GM10248 (cell line): Measurements from ENCODE around the gene COL16A1.

ENCODE experiments used
- CTCF ChIA-PET: fragments of 300-600 bp; sonication (Branson Sonifier 250); formaldehyde crosslinking; extraction: SDS; loops from one replicate; lab custom pipeline; 2021; ENCODE audit warnings: antibody characterized with exemption; lab: Yijun Ruan, JAX
- POLR2A ChIA-PET: fragments of 350-650 bp; sonication (Branson Sonifier 250); formaldehyde crosslinking; extraction: SDS; loops from one replicate; lab custom pipeline; 2020; ENCODE audit warnings: antibody characterized with exemption; lab: Yijun Ruan, JAX
- DNase-seq: peaks from one replicate; pipeline ENCODE4 v3.0.0; 2012; ENCODE audit errors: extremely low spot score
- TF ChIP-seq, protein P1 (sequence below): IDR thresholded peaks from 2 replicates; pipeline ENCODE4 v1.5.1; 2012; ENCODE audit warnings: mild to moderate bottlenecking, low read depth; ENCODE audit errors: extremely low read depth, missing control alignments, control extremely low read depth

Gene COL16A1

DNA sequence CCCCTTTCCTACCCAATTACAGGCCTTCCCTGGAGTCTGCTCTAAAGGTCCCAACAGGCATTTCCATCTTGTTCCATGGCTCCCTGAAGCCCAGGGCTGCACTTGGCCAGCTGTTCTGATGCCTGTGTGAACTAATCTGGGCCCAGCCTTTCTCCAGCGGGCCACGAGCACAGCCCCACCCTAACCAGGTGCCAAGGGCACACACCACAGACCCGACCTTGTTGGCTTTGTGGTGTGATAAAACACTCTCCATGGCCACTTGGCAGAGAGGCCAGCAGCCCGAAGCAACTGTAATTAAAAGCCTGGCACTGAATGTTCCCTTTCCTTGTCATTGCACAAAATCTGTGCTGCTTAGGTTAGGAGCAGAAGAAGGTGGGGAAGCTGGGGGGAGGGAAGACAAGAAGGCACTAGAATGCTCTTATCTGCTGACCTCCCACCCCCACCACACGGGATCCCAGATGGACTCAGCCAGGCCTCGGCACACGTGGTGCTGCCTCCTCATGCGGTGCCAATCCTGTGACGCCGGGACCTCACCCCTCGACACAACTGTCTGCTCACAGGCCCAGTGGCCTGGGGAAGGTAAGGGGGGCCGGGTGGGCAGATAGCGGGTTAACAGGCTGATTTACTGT lies 76.4 kb downstream of the COL16A1 start:
- TF ChIP-seq, protein P1, sequence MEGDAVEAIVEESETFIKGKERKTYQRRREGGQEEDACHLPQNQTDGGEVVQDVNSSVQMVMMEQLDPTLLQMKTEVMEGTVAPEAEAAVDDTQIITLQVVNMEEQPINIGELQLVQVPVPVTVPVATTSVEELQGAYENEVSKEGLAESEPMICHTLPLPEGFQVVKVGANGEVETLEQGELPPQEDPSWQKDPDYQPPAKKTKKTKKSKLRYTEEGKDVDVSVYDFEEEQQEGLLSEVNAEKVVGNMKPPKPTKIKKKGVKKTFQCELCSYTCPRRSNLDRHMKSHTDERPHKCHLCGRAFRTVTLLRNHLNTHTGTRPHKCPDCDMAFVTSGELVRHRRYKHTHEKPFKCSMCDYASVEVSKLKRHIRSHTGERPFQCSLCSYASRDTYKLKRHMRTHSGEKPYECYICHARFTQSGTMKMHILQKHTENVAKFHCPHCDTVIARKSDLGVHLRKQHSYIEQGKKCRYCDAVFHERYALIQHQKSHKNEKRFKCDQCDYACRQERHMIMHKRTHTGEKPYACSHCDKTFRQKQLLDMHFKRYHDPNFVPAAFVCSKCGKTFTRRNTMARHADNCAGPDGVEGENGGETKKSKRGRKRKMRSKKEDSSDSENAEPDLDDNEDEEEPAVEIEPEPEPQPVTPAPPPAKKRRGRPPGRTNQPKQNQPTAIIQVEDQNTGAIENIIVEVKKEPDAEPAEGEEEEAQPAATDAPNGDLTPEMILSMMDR, result no peak
- ChIA-PET POLR2A (no interaction called here), CTCF (interaction anchor here (1.0 to 8.6 kb wide), 3 partner anchors 10 to 57 kb away, joined by 3 to 52 read pairs (median 3); partner anchors contain the start of genes HCRTR1 and PEF1)
- DNase-seq, result no peak

DNA sequence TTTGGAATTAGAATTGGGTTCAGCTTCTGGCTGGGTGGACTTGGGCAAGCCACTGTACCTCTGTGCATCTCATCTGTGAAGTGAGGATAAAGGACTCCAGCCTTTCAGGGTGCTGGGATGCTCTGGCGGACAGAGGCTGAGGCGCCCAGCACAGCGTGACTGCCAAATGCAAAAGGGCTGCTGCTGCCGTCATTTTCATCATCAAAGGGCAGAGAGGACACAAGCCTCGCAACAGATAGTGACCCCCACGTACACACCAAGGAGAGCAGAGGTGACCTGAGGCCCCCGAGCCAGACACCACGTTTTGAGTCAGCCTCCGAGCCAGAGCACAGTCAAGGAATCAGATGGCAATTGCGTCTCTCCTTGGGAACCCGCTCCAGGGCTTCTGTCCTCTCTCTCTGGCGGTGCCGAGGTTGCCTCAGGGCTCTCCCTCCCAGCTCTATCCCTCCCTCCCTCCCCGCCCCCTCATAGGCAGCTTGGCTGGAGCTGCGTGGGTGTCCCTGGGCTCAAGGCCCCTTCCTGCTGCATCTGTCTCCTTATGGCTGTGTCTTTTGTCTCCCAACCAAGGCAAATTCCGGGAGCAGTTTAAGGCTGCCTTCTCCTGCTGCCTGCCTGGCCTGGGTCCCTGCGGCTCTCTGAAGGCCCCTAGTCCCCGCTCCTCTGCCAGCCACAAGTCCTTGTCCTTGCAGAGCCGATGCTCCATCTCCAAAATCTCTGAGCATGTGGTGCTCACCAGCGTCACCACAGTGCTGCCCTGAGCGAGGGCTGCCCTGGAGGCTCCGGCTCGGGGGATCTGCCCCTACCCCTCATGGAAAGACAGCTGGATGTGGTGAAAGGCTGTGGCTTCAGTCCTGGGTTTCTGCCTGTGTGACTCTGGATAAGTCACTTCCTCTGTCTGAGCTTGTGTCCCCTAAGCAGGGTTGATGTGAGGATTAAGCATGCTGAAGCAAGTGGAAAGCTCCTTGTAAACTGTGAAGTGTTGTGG lies 77.3 kb downstream of the COL16A1 start:
- no peak for DNase-seq
- TF ChIP-seq, protein P1, result no peak
- CTCF ChIA-PET, result interaction anchor here (0.6 to 8.6 kb wide), 4 partner anchors 8 to 62 kb away, joined by 3 to 52 read pairs (median 4); partner anchors contain the start of gene HCRTR1
- POLR2A ChIA-PET, result interaction anchor here (0.5 to 0.7 kb wide), 2 partner anchors 11 to 529 kb away, joined by 4 to 5 read pairs; no protein-coding TSS in a partner anchor

DNA sequence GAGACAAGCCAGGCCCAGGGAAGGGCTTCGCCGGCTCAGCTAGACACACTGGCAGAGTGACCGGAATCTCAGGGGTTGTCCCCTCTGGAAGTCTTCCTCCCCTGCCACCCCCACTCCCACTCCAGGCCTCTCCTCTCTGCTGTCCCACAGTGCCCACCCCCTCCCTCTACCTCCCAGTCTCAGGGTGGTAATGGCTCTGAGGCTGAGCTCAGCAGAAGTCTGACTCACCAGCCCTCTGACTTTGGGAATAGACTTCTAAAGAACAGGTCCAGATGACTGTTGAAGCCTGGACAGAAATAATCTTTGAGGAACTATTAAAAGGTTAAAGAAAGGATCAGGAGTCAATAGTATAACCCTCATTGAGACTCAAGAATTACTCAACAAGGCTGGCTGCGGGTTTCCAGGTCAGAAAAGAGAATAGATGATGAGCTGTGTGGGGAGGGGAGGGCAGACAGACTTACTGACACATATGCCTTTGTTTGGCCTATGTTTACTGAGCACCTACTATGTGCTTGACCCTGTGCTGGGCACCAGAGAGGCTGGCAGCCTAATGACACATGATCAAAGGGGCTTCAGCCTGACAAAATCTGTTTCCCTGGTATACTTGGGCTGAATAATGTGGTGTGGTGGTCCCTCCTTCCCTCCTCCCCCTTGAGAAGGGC lies 78.1 kb downstream of the COL16A1 start:
- no peak for DNase-seq
- TF ChIP-seq, protein P1, result no peak
- ChIA-PET CTCF (interaction anchor here (0.6 to 8.6 kb wide), 4 partner anchors 9 to 61 kb away, joined by 3 to 52 read pairs (median 4); partner anchors contain the start of gene HCRTR1), POLR2A (interaction anchor here (0.5 to 0.7 kb wide), 2 partner anchors 10 to 530 kb away, joined by 4 to 5 read pairs; no protein-coding TSS in a partner anchor)

DNA sequence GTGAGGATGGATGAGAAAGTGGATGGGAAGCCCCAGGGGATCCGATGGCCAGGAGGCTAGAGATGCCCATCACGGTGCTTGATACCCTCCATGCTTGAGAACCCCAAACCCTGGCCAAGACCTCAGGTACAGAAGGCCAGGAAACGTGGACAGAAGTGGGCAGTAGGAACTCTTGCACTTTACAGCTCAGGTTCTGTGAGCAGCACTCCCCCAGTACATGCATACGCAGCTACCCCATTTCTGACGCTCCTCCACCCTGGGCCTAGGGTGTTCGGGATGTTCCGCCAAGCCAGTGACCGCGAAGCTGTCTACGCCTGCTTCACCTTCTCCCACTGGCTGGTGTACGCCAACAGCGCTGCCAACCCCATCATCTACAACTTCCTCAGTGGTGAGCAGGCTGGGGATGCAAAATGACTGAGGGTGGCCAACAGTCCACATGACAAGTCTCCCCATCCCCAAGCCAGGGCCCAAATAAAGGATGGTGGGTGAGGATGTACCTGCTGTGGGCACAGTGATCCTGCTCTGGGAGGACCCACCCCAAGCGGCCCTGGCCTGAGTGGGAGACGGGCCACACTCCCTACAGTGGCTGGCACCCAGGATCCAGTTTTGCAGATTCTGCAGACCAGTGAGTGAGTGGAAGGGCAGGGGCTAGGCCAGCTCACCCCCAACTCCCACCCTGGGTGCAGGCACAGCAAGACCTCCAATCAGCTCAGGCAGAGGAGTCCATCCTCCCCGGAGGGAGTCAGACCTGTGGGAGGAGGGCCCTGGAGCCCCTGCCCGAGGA lies 78.9 kb downstream of the COL16A1 start:
- TF ChIP-seq, protein P1, result no peak
- ChIA-PET CTCF (interaction anchor here (1.0 to 8.6 kb wide), 3 partner anchors 8 to 60 kb away, joined by 3 to 52 read pairs (median 5); partner anchors contain the start of gene HCRTR1), POLR2A (no interaction called here)
- DNase-seq, result no peak

DNA sequence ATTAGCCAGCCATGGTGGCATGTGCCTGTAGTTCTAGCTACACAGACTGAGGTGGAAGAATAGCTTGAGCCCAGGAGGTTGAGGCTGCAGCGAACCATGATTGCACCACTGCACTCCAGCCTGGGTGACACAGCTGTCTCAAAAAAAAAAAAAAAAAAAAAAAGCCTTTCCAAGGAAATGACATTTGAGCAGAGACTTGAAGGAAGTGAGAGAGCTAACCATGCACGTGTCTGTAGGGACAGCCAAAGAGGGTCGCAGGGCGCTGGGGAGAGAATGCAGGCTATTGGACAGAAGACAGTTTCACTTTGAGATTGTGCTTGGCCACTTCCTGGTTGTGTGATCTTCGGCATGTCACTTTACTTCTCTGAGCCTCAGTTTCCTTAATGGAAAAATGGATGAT lies 79.5 kb downstream of the COL16A1 start:
- ChIA-PET POLR2A (no interaction called here), CTCF (interaction anchor here (1.8 kb wide), 1 partner anchor 61 kb away, joined by 5 read pairs; no protein-coding TSS in a partner anchor)
- no peak for DNase-seq
- TF ChIP-seq, protein P1, result no peak
